ENCODE data around the gene TMEM72.
"Not testable (repeated sequence)": the region's sequence is repeated elsewhere in the genome, so short reads cannot be mapped to it uniquely, and the experiment has no call there.

The TMEM72 gene

DNA sequence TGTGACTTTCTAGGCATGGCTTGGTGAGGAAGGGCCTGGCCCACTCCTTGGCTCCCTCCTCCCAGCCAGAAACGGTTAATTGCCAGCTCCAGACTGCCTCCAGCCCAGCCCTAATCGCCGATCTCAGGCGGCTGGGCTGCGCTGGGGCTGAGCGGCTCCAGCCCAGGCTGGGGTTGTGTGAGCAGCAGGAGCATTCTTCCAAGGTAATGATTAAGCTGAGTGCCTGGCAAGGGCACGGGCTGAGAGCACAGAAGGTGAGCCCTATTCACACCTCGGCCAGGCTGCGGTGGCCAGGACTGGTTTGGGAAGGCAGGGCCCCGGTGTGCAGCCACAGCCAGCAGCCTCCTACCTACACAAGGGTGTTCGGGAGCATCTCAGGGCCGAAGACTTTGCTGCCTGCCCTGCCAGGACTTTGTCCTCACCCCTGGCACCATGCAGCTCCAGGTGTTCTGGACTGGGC is at the start of gene TMEM72:
TSS of gene TMEM72 (plus strand) at position 257 of the 460 bp plus-strand sequence. CDS start at position 433, 176 bp downstream.
- no peak for DNase-seq

GRCh38 chr10:44862006-44862751 is 49.0 kb upstream of the TMEM72 start:
- DNase-seq: no peak

- no peak for DNase-seq
Observed at GRCh38 chr10:44862924-44863323, 48.2 kb upstream of the TMEM72 start.

GRCh38 chr10:44863344-44864047 is 47.6 kb upstream of the TMEM72 start:
- DNase-seq: no peak

GRCh38 chr10:44864051-44864450 is 47.1 kb upstream of the TMEM72 start:
- no peak for DNase-seq

DNA sequence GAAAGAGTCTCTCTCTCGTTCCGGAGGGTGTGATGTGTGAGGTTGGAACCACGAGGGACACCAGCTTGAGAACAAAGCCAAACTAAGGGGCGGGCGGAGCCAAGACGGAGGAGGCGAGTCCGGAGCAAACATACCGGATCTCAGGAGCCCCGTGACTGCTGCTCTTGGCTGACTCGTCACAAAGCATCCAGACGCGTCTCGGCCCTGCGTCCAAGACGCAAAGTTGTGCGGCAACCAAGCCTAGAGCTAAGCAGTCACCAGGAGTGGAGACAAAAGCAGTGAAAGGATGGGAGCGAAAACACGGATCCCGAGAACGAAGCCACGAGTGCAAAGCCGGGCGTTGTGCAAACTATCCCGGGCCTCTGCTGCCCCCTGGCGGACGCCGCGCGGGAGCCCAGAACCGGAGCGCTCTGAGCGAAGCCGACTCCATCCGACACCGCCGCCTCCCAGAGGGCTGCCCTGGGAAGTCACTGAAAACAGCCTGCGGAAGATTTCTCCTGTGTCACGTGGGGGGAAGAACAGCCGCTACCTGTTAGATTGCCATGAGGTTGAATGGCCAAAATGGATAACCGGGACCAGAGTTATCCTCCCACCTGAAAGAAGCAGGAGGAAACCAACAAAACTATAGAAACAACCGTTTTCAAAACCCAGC is 46.4 kb upstream of the TMEM72 start:
- DNase-seq: no peak

GRCh38 chr10:44865289-44865671 is 45.9 kb upstream of the TMEM72 start:
- no peak for DNase-seq

DNA sequence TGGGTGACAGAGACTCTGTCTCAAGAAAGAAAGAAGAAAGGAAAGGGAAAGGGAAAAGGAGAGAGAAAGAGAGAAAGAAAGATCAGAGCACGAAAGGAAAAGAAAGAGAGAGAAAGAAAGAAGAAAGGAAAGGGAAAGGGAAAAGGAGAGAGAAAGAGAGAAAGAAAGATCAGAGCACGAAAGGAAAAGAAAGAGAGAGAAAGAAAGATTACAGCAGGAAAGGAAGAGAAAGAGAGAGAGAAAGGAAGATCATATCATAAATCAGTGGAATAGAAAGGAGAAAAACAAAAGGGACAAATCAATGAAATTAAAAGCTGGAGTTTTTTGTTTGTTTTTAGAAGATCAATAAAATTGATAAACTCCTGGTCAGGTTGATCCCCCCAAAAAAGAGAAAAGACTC is 44.8 kb upstream of the TMEM72 start:
- not testable (repeated sequence) for DNase-seq

GRCh38 chr10:44870031-44870430 is 41.1 kb upstream of the TMEM72 start:
- no peak for DNase-seq

GRCh38 chr10:44873160-44873559 is 38.0 kb upstream of the TMEM72 start:
- DNase-seq: no peak

DNA sequence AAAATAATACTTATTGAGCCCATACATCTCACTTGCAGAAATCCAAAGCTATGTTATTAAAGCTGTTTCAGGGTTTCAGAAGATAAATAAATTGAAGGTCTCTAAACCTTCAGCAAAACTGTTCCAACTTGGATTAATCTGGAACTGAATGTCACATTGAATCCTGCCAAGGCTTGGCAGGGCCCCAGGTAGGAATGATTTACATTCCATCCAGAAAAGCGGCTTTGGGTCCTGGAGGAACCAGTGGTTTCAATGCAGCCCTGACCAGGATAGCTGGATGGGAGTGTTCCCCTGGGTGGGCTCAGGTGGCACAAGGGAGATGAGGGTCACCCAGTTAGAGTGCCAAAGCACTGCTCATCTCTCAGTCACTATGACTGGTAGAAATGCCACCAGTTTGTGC is 37.0 kb upstream of the TMEM72 start:
- DNase-seq: no peak

DNA sequence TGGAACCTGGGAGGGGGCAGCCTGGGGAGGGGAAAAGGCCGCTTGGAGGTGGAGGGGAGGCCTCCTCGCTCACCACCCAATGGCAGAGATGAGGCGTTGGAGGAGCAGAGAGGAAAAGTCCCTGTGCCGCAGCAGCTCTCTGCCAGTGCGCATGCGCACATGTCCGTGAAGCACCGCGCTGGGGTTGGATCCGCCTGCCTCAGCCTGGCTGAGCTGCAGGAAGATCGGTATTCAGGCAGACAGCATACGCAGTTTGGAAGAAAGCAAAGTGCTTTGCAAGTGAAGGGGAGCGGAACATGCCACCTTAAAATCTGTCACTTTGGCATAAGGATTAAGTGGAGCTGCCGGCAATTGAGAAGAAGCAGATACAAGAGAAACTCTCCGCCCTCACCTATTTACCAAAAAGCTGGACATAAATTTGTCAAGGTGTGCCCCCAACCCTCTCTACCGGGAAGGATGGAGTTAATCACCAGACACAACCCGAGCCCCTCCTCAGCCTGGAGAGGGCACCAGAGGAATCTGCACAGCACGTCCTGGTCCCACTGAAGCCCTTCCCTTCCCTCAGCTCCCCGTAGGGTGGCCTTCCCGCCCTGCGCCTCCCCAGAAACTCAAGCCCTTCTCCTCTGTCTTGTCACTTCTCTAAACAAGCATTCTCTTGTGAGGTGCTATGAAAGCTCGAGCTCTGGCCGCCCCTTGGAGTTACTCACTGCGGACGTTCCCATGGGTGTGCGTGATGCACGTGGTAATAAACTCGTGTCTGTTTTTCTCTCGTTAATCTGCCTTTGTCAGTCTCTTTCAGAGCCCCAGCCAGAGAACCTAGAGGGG is 32.2 kb upstream of the TMEM72 start:
- no peak for DNase-seq

DNA sequence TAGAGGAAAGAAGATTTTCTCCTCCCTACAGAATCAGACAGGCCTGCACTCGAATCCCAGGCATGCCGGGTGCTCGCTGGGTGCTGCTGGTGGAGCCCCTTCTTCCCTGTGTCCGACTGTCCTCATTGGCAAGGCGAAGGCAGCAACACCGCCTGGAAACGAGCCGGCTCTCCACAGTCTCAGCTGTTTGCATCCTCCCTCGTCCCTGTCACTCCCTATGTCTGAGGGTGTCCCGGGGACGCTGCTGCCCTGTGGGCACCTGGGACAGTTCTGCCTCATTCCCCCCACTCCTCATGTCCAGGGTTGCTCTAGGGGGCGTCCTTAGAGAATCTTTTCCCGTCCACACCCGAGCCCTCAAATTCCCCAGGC is 31.6 kb upstream of the TMEM72 start:
- no peak for DNase-seq

DNA sequence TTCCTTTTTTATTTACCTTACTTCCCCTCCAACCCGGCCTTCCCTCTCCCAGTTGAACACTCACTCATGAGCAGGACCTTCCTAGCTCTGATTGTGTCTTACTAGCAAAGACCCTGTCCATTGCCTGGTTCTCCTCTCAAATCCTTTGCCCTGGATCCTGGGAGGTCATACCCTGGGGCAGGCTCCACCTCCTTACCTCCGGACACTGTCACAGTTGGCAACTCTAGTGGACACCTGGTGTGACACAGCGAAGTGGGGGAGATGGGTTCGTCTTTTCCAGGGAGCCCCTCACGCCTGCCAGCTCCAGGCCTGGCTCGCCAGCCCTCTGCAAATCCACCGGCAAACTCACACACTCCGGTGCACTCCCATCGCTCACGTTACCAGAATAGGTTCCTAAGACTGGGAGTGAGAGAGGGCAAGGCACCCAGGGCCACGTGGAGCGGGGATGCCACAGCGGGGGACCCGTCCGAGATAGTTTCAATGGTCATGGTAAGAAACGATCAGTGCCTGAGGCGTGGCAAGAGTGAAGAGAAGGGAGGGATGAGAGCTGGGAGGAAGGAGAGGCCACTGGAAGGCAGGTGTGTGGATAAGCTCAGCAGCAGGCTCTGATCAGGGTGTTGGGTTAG is 30.9 kb upstream of the TMEM72 start:
- DNase-seq: no peak

GRCh38 chr10:44881649-44882048 is 29.5 kb upstream of the TMEM72 start:
- DNase-seq: no peak

DNA sequence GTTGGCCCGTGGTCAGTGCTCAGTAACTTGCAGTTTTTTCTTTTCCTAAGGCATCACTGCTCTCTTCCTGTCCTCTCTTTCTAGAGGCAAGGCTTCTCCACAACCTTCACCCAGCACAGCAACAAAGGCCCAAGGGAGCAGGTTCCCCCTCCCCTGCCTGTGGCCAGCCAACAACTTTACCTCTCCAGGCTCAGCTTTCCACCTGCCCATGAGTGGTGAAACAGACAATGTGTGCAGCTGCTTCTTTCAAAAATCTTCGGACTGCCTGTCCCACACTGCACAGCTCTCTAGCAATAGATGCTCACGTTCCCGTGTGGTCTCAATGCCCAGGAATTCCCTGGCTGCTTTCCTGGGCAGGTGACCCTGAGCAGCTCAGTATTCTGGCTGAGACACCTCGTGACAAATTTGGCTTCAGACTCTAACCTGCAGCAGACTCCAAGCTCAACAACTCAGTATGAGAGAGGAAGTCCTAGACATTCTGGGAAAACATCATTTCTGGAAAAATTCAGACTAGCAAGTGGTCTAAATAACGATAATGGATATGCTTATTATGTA is 28.9 kb upstream of the TMEM72 start:
- DNase-seq: no peak

GRCh38 chr10:44883593-44884331 is 27.4 kb upstream of the TMEM72 start:
- no peak for DNase-seq

DNA sequence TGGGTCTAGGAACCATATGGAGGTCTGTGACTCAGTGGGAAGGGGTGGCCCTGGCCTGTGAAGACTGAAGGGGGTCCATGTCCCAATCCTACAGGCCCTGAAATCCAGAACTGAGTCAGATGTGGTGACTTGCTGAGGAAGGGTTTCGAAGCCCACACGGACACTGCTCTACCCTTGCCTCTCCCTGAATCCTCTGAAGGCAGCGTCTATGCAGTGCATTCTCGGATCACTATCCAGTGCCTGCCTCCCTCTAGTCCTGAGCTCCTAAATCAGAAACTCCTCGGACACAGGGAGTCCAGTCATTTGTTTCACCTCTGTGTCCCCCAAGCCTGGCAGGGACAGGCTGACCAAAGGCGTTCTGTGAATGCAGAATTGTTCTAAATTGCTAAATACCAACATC is 25.4 kb upstream of the TMEM72 start:
- no peak for DNase-seq

GRCh38 chr10:44886966-44887365 is 24.2 kb upstream of the TMEM72 start:
- DNase-seq: no peak

GRCh38 chr10:44888886-44889285 is 22.3 kb upstream of the TMEM72 start:
- no peak for DNase-seq

- DNase-seq: no peak
Observed at GRCh38 chr10:44889834-44890233, 21.3 kb upstream of the TMEM72 start.

Measured in GF-D8 (cell line).